ENCODE measurements around the gene EFCAB8.

Gene EFCAB8, protein sequence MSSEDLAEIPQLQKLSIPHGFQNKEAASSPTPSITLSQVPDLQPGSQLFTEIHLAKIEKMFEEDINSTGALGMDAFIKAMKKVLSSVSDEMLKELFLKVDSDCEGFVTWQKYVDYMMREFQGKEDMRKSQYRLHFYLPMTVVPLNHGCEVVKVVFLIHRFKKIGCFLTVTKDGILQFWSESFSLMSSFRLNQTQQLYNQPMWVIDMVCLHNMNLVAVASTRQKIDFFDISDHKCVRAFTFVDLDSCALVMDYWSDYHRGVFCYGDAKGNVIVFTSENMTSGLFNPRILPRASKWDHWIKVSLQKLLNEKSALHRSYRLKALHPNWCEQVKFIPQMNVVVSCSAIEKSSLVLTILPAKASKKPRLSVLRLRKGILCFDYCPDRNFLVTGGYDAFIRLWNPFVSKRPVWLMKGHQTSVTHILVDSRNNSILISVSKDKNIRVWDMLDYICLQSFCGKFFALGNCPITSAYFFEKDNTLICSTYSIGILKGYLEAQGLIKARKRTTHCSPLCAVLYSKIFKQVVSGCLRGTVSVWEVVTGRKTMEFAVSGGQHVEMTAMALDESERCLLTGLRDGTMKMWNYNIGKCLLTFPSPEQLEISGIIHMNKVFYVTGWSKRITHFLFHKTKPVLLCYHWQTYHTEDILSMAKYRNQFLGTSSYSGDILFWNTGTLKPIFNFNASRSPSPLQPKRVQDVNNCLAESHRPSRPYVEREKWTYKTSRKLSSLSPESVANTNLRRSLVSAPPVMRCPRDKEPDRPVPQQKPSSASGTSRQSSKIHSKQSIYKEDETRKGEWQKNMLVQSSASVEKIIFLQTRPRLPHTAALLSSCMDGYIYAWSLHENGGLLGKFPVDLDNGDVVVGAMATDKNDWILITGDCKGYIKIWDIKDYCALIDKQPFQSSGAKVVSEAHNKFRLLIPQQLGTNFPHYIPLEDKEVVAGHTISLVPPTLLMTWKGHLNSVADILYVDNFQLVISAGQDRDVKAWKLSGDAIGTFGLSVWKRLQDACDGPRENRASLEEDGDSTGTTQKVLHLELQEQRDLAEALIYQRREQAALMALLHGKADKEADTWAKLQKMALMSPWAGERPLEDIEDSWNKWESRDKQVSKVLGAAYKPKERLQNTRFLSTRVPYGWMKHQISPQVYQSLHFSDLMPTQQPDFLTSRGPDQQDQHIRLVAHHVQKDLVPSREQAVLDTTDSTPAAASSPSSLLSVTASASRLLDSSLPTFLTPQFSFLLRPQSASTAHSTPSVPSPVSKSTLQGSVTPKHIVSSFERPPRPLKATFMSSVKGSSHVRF

DNA sequence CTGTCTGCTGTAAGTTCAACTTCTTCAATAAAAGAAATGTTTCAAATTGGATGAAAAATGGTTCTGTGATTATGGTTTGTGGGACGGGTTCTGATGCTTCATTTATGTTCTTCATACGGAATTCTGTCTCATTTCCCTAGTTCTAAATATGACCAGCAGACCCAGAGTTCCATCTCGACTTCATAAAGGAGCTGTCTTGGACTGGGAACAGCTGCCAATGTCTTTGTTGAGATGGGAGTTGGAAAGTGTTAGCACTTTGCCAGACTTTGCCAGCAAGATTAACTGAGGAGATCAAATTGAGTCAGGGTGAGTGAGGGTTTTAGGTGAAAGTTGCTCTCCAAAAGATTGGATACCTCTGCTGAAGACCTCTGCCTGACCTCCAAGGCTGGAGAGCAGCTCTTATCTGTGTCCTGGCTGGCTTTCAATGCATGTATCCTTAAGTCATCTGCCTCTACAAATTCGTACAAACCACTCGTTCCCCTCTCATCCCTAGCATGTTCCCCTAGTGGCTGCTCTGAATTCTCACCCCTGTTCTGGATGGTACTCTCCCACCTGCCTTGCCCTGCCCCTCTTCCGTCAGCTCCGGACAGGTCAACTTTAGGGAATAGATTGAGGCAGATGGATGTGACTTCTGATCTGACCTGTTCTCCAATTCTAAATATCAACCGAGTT is at the start of gene EFCAB8:
TSS of gene EFCAB8 (plus strand) at position 223 of the 672 bp plus-strand sequence. CDS start 4,870 bp downstream, outside the sequence.
- DNase-seq: no peak

DNA sequence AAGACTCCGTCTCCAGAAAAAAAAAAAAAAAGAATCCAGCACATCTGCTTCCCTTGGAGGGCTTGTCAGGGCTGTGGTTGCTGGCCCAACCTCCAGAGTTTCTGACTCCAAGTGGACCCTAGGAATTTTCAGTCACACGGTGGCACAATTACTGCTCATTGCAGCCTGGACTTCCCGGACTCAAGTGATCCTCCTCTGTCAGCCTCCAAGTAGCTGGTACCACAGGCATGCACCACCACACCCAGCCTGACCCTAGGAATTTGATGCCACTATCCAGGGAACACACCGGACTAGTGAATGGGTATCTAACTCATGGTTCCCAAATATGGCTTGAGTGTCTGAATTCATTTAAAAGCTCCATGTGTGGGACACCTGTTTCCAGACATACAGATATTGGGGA is 48.8 kb upstream of the EFCAB8 start:
- DNase-seq: no peak

DNA sequence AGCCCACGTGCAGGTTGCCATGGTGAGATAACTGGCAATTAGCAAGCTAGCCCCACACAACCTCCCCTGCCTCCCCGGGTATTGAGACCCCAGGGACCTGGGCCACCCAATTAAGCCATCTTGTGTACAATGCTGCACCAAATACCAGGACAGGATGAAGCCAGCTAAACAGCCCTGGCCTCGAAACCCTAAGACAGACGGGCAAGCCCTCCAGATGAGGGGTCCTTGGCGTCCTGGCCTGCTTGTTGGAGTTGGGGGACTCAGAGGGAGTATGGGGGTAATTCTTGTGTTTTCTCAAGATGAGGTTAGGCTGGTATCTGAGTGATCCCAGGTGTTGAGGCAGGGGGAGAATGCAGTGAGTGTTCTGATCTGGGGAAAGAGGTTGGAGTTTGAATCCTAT is 47.8 kb upstream of the EFCAB8 start:
- no peak for DNase-seq

DNA sequence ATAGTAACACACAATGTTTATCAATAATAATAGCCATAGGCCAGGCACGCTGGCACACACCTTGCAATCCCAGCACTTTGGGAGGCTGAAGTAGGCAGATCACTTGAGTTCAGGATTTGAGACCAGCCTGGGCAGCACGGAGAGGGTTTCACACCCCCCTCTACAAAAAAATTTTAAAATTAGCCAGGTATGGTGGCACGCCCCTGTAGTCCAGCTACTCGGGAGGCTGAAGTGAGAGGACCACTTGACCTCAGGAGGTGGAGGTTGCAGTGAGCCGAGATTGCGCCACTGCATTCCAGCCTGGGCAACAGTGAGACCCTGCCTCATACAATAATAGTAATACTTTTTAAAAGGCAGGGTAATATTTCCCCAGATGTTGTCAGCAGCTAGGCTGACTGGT is 46.8 kb upstream of the EFCAB8 start:
- no peak for DNase-seq

DNA sequence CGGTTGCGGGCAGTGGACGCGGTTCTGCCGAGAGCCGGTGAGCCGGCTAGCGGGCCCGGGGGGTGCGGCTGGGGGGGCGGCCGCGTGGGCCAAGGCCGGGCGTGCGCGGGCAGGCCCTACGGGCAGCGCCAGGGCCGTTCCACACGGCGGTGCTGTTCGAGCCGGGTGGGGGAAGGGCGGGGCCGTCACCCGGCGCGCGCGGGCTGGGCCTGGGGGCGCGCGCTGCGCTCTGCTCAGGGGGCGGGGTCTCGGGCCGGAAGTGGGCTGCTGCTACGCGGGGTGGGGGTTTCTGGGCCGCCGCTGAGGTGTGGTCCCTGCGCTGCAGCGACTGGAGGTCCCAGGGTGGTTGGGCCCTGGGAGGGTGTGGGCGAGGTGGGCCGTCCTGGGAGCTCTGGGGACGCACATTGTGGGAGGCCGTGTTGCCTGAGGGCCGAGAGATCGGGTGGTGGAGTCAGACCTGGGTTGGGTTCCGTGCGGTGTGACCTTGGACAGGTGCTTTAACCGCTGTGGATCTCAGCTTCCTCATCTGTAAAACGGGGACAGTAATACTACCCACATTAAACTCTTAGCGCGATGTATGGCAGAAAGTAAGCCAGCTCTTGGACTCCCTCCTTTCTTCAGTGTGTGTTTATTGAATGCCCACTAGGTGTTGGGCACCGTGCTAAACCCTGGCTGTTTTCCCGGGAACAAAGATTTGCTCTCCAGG is 38.6 kb upstream of the EFCAB8 start:
- peak; percentile 64 to 94 for DNase-seq

DNA sequence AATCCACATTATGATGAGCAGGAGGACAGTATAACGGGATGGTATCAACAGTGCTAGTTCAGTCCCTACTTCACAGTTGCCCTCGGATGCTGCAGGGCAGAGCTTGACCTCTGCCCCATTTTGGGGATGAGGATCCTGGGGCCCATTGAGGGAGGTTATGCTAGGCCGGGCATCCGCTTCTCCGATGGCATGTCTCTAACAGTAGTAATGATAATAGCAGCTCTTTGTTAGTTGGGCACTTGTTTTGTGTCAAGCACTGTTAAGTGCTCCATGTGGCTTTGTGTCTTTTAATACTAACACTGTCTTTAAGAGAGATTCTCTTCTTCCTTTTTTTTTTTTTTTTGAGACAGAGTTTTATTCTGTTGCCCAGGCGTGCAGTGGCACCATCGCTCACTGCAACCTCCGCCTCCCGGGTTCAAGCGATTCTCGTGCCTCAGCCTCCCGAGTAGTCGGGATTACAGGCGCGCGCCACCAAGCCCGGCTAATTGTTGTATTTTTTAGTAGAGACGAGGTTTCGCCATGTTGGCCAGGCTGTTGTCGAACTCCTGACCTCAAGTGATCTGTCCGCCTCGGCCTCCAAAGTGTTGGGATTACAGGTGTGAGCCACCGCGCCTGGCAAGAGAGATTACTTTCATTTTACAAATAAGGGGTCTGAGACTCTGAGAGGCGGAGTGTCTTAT is 37.9 kb upstream of the EFCAB8 start:
- DNase-seq: no peak

DNA sequence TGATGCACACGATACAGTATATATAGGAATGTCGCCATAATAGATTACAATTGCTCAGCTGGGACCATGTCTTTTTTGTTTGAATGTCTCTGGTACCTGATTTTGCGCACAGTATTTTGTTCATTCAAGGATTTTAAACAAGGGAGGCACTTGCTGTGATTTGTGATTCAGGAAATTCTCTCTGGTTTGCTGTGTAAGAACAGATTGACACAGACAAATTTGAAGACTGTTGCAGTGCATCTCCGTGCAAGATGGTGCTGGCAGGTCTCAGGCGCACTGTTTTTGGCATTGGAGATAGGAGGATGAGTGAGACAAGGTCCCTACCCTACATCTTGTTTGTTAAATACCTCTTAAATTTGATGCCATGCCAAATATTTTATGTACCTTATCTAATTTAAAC is 36.5 kb upstream of the EFCAB8 start:
- no peak for DNase-seq

DNA sequence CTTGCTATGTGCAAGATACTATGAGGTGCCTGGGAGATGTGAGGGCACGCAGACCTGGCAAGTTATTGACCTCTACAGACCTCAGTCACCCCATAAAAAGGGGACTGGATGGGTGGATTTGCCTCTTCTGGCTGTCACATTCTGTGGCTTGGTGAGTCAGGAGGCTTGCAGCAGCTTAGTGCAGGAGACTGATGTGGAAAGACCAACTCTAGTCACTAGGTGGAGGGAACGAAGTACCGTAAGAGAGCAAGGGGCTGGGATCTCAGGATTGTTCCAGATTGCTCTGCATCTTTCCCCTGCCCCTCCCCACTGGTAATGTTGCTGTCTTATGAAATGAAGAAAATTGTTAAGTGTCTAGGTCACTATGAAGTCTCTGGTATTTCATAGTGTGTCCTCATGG is 35.6 kb upstream of the EFCAB8 start:
- DNase-seq: no peak

DNA sequence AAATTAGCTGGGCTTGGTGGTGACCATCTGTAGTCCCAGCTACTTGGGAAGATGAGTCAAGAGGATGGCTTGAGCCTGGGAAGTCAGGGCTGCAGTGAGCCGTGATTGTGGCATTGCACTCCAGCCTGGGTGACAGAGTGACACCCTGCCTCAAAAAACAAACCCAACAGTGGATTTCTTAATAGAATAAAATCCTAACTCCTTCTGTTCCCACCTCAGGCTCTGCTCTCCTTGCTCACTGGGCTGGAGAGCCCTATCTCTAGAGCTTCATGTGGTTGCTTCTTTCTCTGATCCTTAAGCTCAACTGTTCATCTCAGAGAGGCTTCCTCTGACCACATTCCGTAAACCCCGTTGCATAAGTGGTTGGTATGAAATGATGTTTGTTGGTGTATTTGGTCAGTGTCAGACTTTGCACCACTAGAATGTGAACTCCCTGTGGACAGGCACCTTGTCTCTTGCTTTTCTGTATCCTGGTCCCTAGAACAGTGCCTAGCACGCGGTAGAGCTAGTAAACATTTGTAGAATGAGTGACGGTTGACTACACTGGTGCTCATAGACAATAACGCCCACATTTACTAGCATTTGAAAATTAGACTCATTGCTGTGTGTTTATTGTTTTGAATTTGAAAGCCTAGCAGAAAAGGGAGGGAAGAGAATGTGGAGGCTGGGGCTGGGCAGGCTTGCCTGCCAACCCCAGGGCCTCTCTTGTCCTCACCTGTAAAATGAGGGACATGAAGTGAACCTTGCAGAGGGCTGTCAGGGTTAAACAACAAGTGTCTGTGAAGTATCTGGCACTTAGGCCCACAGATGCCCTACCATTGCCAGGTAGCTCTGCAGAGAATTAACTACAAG is 34.8 kb upstream of the EFCAB8 start:
- DNase-seq: no peak

DNA sequence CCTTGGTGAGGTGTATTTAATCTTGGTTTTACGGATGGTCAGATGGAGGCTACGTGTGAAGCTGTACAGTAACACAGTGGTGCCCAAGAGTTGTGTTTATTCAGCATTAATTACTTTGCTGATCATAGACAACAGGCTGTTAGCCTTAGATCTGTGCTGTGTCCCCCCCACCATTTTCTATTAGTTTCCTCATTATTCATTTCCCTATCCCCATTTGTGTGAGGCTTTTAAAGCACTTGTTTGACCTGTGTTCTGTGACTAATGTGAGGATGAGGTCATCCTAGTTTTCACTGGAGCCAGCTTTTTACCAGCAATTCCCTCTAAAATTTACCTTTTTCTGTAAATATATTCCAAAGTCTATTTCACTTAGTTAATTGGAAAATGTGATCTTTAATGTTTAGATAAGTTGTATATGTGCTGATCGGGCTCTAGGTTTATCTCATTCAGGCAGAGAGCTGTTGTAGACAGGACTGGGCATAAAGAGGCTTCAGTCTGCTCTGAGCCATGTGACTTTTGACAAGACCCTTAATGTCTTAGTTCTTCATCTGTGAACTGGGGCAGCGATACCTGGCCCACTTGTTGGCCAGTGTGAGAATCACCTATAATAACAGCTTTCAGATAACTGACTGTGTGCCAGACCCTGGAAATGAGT is 30.6 kb upstream of the EFCAB8 start:
- no peak for DNase-seq

DNA sequence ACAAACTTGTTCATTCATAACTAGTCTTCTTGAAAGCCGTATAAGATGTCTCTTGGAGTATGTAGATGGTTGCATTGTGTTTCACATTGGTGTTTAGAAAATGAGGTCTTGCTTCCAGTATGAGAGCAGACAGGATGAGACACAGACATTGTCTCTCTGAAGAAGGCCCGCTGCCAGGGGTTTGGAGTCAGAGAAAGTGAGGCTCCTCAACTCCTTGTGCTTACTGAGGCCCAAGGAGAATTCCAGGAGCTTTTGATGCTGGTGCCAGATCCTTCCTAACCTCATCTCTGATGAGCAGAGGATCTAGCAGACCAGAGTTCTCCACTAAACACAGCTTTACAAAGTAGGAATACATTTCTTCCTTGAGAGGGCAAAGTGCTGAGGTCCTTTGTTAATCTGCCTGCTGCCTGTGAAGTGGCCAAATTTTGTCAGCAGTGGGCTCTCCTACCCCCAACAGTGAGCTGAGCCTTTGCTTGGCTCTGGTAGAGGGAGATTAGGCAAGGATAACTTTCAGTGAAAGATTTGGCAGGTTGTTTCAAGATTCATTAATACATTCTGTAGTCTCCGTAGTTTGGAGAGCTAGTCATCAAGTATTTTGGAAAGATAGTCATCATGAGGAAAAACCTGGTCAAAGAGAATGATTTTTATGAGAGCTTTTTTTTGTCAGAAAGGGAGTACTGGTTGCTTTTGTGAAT is 29.3 kb upstream of the EFCAB8 start:
- DNase-seq: no peak

DNA sequence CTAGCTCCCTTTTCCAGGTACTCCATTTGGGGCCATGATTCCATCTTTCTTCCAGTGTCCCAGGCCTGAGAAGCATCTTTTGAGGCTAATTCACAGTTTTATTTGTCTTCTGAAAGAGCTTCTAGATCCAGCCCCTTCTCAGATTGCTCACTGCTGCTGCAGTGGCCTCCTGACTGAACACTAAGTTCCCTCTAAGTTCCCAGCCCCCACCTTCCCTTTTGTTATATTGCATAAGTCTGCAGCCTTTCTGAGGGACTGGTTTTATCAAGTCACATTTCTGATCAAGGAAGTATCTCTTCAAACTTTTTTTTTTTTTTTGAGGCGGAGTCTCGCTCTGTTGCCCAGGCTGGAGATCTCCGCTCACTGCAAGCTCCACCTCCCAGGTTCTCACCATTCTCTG is 28.3 kb upstream of the EFCAB8 start:
- no peak for DNase-seq

DNA sequence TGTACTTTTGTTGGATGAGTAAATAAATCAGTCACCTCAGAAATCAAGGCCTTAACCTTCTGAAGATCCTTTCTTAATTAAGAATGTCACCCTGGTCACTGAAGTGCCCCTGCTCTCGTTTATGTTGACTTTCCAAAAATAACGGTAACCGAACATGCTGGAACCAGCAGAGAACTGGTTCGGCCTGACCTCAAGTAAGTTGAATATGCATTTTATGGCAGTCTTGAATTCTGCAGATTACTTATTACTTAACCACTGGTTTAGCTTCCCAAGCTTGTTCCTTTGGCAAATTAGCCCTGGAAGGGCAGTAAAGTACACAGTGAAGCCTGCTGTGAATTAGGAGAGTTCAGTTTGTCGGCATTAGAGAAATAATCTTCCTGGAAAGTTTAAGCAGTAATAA is 26.7 kb upstream of the EFCAB8 start:
- no peak for DNase-seq

DNA sequence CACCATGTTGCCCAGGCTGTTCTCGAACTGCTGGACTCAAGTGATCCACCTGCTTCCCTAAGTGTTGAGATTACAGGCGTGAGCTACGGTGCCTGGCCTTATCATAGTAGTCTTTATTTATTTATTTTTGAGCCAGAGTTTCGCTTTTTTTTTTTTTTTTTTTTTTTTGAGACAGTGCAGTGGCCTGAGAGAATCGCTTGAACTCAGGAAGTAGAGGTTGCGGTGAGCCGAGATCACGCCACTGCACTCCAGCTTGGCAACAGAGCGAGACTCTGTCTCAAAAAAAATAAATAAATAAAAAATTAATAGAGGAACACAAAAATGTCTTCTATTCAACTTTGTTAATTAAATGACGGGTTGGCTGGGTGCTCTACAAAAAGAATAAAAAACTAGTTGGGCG is 26.1 kb upstream of the EFCAB8 start:
- no peak for DNase-seq

DNA sequence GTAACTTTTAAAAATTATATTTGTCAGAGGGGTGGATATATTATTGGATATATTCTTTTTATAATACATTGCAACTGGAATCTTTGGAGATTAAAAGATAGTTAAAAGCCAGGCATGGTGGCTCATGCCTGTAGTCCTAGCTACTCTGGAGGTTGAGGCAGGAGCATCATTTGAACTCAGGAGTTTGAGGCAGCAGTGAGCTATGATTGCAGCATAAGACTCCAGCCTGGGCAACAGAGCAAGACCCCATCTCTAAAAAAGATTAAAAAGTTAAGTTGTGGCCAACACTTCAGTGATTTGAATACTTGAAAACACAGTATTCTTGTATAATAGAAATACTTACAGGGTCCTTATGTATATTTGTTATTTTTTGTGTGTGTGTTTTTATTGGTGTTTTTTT is 23.8 kb upstream of the EFCAB8 start:
- DNase-seq: no peak

DNA sequence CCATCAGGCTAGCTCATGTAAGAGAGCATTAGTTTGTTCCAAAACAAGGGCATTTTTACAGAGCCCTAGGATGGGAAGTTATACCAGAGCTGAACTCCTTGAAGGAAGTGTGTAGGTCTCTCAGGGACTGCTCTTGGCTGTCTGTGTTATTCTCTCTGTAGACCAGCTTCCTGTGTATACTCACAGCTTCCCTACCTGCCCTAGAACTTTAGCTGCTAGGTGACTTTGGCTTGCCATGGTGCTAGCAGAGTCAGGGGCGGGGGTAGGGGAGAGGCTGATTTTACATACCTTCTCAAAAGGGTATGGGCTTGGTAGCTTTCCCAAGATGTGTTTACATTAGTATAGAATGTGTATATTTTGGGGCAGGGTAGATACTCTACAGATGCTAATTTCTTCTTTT is 21.6 kb upstream of the EFCAB8 start:
- DNase-seq: no peak

DNA sequence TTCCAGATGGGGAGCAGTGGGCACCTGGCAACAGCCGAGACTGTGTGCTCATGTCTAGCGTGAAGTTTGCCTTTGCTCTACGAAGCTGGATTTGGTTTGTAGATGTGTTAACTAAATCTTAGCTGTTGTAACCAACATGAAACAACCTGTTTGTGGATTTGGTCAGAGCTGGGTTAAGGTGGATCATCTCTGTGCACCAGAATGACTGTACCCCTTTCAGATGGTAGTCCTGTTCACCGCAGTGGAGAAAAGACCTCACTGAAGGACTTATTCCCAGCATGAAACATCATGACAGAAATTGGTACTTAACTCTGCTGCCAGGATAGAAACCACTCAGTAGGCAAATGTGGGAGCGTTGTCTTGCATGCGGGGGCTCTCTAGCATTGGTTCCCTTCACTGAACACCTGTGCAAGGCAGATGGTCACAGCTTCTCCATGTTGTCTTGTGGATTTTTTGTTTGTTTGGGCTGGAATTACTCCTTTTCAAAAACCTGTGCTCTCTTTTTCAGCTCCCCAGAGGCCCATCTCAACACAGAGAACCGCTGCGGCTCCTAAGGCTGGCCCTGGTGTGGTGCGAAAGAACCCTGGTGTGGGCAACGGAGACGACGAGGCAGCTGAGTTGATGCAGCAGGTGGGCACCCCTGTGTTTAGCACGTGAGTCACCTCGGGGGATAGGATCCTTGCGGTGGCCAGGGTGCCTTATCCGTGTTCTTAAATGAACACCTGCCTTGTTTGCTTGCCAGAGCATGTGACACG is 19.3 kb upstream of the EFCAB8 start:
- no peak for DNase-seq

DNA sequence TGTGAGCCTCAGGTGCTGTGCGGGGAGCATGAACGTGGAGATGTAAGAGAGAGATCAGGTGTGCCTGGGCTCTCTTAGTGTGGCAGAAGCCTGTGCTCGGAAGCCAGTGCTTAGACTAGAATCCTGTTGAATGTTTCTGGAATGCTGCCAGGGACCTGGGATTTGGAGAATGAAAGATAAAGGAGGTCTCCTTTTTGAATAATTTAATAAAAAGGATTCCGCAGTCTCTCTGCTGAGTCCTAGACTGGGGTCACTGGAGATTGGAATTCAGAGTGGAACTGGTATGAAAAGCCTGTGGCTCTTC is 18.8 kb upstream of the EFCAB8 start:
- DNase-seq: no peak

DNA sequence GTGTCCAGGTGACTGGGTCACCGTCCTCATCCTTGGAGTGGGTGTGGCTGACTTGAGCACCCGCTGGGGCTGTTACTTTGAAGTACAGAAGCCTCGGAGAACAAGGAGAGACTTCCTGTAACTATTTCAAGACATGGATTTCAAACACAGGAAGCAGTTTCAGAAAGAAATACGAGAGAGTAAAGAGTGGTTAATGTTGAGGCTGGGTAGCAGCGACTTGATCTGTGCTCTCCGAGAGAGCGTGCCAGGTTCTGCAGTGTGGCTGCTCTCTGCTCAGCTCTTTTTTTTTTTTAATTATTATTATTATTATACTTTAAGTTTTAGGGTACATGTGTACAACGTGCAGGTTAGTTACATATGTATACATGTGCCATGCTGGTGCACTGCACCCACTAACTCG is 17.5 kb upstream of the EFCAB8 start:
- no peak for DNase-seq
